Measurements from ENCODE around the gene UNC5C.

GRCh38 chr4:95506264-95506663 is 42.5 kb downstream of the UNC5C start:
- TF ChIP-seq CTCF (IDR thresholded peaks at IDR 0.05), result no peak
- no peak for TF ChIP-seq POLR2A (IDR thresholded peaks at IDR 0.05)
- no peak for TF ChIP-seq EP300 (IDR thresholded peaks at IDR 0.05)

All from tibial nerve (tissue), 4 donors.